GM12892 (cell line): ENCODE results near the gene DLG4.
"Not testable (repeated sequence)": the region's sequence is repeated elsewhere in the genome, so short reads cannot be mapped to it uniquely, and the experiment has no call there.

Experiments
- POLR2A ChIP-seq: IDR thresholded peaks from 2 replicates; pipeline ENCODE4 v1.6.1; 2011; ENCODE audit warnings: low read depth, low read length, control low read depth
- POLR2AphosphoS5 ChIP-seq: IDR thresholded peaks from 2 replicates; pipeline ENCODE4 v1.6.1; 2011; ENCODE audit warnings: low read depth, low read length, control low read depth
- TAF1 ChIP-seq: IDR thresholded peaks from 2 replicates; pipeline ENCODE4 v1.6.1; 2011; ENCODE audit warnings: low read depth, mild to moderate bottlenecking, control low read depth, low read length, borderline replicate concordance

- not testable (repeated sequence) for TF ChIP-seq POLR2A, TAF1, POLR2AphosphoS5
Measured at GRCh38 chr17:7158424-7158823, 61.2 kb downstream of the DLG4 start.
